Left lung (tissue), 10 donors: Measurements from ENCODE around the gene PTH1R. TPM values are rescaled to one million over a fixed set of nuclear protein-coding genes. Genes with fewer than 3 reads are reported as not detected.

Experiments
- ATAC-seq: fragments of 200-7000 bp; cut with Tn5 transposase; one replicate; pipeline ENCODE4 v1.9.1; 2020; ENCODE audit warnings: moderate library complexity
- DNase-seq, 4 donors: peaks; one replicate each; pipeline ENCODE4 v3.0.0-alpha.2; 2013 to 2020
- H3K27ac ChIP-seq, 2 donors: fragments of 200-600 bp; sonication (generic) in 1 of 2; one replicate each; pipeline versions ENCODE4 v1.5.0 to v1.8.0; 2020 to 2021
- H3K27me3 ChIP-seq, 2 donors: fragments of 200-600 bp; sonication (generic) in 1 of 2; one replicate each; pipeline versions ENCODE4 v1.5.0 to v1.8.0; 2020 to 2021
- H3K36me3 ChIP-seq, 2 donors: fragments of 200-600 bp; sonication (generic) in 1 of 2; one replicate each; pipeline versions ENCODE4 v1.5.0 to v1.8.0; 2020 to 2021
- H3K4me1 ChIP-seq, 2 donors: fragments of 200-600 bp; one replicate each; pipeline ENCODE4 v1.8.0; 2021
- H3K4me3 ChIP-seq, 2 donors: fragments of 200-600 bp; sonication (generic) in 1 of 2; one replicate each; pipeline versions ENCODE4 v1.5.0 to v1.8.0; 2020 to 2021; ENCODE audit warnings: mild to moderate bottlenecking in 1 of 2
- H3K9me3 ChIP-seq, 2 donors: fragments of 200-600 bp; sonication (generic) in 1 of 2; one replicate each; pipeline versions ENCODE4 v1.5.0 to v1.8.0; 2020 to 2021
- intact Hi-C, 2 donors: fragments of 100-400 bp; cut with DNase I; formaldehyde crosslinking; loops; one replicate each; pipeline versions ENCODE4 v1.11.2 to v1.14.2; 2022
- polyA plus RNA-seq, 6 donors: library from polyadenylated mRNA; unstranded; fragments of 120-200 nt; gene quantifications; one replicate each; pipeline ENCODE4 v1.2.1, GENCODE V29; 2013; ENCODE audit not compliant: insufficient read length in 6 of 6
- total RNA-seq, 2 donors: library from RNA; stranded (reverse); fragmentation: NEBNext Ultra II Directional; extraction: Animal tissue kit (Norgen Biotek cat#: 25700); gene quantifications; one replicate each; pipeline ENCODE4 v1.2.1, GENCODE V29; 2021
- TF ChIP-seq, protein P1 (sequence below), 2 donors: fragments of 200-600 bp; sonication (generic) in 1 of 2; IDR thresholded peaks; one replicate each; pipeline versions ENCODE4 v1.5.0 to v1.8.0; 2021; ENCODE audit warnings: antibody characterized with exemption in 2 of 2
- donor health status: DM: no; HTN: yes; CAD: no.
- donor health status: DM: no; HTN: no; CAD: no.

PTH1R gene
- total and polyA plus RNA-seq, 8 donors: 12.0 to 131 (median 73.6) TPM

DNA sequence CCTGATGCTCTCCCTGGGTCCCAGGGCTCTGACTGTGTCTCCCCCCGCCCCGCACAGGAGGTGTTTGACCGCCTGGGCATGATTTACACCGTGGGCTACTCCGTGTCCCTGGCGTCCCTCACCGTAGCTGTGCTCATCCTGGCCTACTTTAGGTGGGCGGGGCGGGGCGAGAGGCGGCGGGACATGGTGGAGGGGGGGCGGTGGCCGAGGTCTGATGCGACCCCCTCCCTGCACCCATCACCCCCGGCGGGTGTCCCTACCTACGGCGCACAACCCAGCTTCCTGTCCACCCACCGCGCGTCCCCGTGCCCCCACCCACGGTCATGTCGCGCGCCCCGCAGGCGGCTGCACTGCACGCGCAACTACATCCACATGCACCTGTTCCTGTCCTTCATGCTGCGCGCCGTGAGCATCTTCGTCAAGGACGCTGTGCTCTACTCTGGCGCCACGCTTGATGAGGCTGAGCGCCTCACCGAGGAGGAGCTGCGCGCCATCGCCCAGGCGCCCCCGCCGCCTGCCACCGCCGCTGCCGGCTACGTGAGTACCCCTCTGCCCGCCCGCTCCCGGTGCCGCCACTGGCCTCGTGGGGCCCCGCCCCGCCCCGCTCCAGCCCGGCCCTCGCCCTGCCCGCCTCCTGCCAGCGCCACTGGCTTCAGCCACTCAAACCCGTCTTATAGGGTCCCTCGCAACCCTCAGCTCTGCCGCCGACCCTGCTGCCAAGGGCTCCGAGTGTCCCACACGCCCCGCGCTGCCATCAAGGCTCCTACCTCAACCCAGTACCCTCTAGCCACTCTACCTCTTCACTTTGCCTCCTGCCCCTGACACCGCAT, 21.0 kb downstream of the PTH1R start:
- Histone ChIP-seq H3K27ac (no peak overlapping the region), H3K36me3 (no peaks in the 10 kb centered on the region), H3K4me3 (no peak overlapping the region), H3K4me1 (peaks cover 0 to 23% of the 10 kb centered on the region in 2 donors), H3K9me3 (no peaks in the 10 kb centered on the region), H3K27me3 (peaks cover 10 to 45% of the 10 kb centered on the region in 2 donors)
- intact Hi-C loops: no loop called here
- peak in 1 of 4 donors; percentile 81 for DNase-seq
- TF ChIP-seq, protein P1, sequence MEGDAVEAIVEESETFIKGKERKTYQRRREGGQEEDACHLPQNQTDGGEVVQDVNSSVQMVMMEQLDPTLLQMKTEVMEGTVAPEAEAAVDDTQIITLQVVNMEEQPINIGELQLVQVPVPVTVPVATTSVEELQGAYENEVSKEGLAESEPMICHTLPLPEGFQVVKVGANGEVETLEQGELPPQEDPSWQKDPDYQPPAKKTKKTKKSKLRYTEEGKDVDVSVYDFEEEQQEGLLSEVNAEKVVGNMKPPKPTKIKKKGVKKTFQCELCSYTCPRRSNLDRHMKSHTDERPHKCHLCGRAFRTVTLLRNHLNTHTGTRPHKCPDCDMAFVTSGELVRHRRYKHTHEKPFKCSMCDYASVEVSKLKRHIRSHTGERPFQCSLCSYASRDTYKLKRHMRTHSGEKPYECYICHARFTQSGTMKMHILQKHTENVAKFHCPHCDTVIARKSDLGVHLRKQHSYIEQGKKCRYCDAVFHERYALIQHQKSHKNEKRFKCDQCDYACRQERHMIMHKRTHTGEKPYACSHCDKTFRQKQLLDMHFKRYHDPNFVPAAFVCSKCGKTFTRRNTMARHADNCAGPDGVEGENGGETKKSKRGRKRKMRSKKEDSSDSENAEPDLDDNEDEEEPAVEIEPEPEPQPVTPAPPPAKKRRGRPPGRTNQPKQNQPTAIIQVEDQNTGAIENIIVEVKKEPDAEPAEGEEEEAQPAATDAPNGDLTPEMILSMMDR (IDR thresholded peaks at IDR 0.05): no peak
- ATAC-seq: peak; percentile 11

DNA sequence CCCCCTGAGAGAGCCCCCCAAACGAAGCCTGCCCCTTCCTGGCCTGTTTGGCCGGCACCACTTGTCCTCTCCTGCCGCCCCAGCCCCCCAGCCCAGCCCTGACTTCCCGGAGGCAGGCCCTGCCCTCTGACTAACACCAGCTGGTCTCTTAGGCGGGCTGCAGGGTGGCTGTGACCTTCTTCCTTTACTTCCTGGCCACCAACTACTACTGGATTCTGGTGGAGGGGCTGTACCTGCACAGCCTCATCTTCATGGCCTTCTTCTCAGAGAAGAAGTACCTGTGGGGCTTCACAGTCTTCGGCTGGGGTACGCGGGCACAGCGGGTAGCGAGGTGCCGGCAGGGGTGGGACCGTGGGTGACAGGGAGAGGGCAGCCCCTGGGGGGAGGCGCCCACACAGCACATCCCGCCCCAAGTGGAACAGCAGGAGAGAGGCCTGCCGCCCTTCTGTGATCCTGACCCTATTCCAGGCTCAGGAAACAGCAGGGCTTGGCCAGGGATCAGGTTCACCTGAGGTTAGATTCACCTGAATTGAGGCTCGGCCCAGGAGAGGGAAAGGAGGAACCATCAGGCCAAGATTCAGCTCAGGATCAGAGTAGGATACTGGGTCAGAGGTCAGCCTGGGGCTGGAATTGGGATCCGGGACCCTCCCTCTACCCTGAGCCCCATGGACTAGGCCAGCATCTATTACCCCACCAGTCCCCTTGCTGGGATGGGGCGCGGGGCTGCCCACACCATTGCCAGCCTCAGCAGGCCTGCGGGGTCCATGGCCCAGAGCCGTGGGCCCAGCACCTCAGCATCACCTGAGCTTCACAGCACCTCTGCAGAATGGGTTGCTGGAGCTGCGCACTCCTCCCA, 21.9 kb downstream of the PTH1R start:
- Histone ChIP-seq H3K9me3 (no peaks in the 10 kb centered on the region), H3K27ac (no peak overlapping the region), H3K27me3 (peaks cover 10 to 38% of the 10 kb centered on the region in 2 donors), H3K4me3 (no peak overlapping the region), H3K4me1 (peaks cover 0 to 30% of the 10 kb centered on the region in 2 donors), H3K36me3 (no peaks in the 10 kb centered on the region)
- no peak for ATAC-seq
- DNase-seq: no peak
- TF ChIP-seq, protein P1 (IDR thresholded peaks at IDR 0.05): no peak
- intact Hi-C loops: no loop called here

DNA sequence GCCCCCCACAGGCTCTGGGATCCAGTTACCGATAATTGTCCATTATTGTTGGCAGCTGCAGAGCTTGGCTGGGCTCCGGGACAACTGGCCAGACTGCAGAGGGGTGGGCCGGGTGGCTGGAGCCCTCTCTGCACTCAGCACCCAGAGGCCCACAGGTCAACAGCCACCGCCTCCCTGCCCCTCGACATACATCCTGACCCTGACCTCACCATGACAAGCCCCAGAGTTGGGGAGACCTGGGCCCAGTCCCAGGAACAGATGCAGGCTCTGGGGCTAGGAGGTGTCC, 22.4 kb downstream of the PTH1R start:
- H3K36me3 ChIP-seq: no peaks in the 10 kb centered on the region
- intact Hi-C loops: no loop called here
- H3K4me3 ChIP-seq: no peak overlapping the region
- ATAC-seq (no peak), DNase-seq (peak in 1 of 4 donors; percentile 40)
- H3K4me1 ChIP-seq: peaks cover 0 to 30% of the 10 kb centered on the region in 2 donors
- no peak overlapping the region for H3K27ac ChIP-seq
- H3K27me3 ChIP-seq: peaks cover 10 to 38% of the 10 kb centered on the region in 2 donors
- TF ChIP-seq, protein P1 (IDR thresholded peaks at IDR 0.05): no peak
- H3K9me3 ChIP-seq: no peaks in the 10 kb centered on the region

DNA sequence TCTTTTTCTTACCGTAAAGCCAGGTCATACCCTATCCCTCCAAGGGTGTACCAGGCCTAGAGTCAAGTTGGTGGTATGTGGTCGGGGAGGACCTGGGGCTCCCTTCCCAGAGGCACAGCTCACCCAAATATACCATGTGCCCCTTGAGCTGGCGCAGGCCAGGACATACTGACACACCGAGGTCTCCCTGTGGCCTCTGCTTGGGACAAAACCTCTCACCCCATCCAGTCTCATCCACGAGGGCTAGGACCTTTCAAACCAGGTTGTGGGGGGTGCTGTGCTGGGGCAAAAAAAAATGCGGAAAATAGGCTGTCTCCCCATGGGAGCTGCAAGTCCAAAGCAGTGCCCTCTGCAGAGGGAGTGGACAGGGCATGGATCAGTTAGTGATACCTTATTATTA, 22.8 kb downstream of the PTH1R start:
- intact Hi-C loops: no loop called here
- TF ChIP-seq, protein P1 (IDR thresholded peaks at IDR 0.05): no peak
- Histone ChIP-seq H3K27me3 (peaks cover 10 to 38% of the 10 kb centered on the region in 2 donors), H3K27ac (no peak overlapping the region), H3K4me1 (peaks cover 0 to 30% of the 10 kb centered on the region in 2 donors), H3K36me3 (no peaks in the 10 kb centered on the region), H3K4me3 (no peak overlapping the region), H3K9me3 (no peaks in the 10 kb centered on the region)
- ATAC-seq (no peak), DNase-seq (no peak)

DNA sequence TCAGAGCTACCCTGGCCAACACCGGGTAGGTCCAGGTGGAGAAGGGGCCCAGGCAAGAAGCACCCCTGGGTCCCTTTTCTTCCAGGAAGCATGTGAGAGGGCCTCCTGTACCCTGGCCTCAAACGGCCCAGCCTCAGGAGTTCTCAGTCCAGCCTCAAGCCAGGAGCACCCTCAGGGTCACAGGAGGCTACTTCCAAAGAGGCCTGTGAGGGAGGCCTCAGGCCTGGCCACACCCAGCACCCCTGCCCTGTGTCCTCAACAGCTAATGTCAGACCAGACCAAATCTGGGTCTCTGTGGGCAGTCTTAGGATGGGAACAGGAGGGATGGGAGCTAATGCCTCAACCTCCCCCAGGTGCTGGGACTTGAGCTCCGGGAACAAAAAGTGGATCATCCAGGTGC, 23.5 kb downstream of the PTH1R start:
- Histone ChIP-seq H3K4me3 (no peak overlapping the region), H3K27ac (no peak overlapping the region), H3K36me3 (no peaks in the 10 kb centered on the region), H3K9me3 (no peaks in the 10 kb centered on the region), H3K4me1 (peaks cover 0 to 30% of the 10 kb centered on the region in 2 donors), H3K27me3 (peaks cover 10 to 38% of the 10 kb centered on the region in 2 donors)
- TF ChIP-seq, protein P1 (IDR thresholded peaks at IDR 0.05): no peak
- ATAC-seq (no peak), DNase-seq (peak in 1 of 4 donors; percentile 21)
- intact Hi-C loops: no loop called here
